Astrocyte of the spinal cord (primary cell): ENCODE measurements around the gene HTRA1.

Source experiments
- DNase-seq: peaks from one replicate; pipeline ENCODE4 v3.0.0; 2011; ENCODE audit warnings: low read depth, low spot score
- H3K4me3 ChIP-seq: 2 replicates; pipeline ENCODE4 v1.5.1; 2011; ENCODE audit warnings: low read depth, mild to moderate bottlenecking, low read length, moderate library complexity
- in situ Hi-C: cut with HindIII; loops from 2 replicates; pipeline ENCODE4 v1.10.0; 2017; ENCODE audit warnings: low sequenced_read_pairs
- TF ChIP-seq, protein P1 (sequence below): IDR thresholded peaks from 2 replicates; pipeline ENCODE4 v1.5.1; 2012; ENCODE audit warnings: low read depth, mild to moderate bottlenecking, low read length, inconsistent platforms

The HTRA1 gene

DNA sequence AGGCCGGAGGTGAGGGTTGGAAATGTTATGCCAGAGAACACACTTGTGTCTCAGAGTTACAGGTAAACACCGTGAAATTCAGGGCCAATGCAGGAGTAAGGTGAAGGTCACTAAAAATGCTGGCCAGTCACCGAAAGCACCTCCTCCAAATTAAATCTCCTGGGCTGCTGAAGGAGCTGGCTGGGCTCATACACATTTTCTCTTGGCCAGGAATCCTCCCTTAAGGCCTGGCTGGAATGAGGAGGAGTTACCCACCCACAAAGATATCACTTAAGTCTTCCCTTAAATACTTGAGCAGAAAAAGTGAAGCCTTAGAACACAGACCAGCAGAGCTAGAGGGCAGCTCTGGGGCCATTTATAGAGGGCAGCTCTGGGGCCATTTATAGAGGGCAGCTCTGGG, 46.3 kb downstream of the HTRA1 start:
- DNase-seq = no peak
- in situ Hi-C loops = no loop called here
- H3K4me3 ChIP-seq = no peak overlapping the region
- TF ChIP-seq, protein P1, sequence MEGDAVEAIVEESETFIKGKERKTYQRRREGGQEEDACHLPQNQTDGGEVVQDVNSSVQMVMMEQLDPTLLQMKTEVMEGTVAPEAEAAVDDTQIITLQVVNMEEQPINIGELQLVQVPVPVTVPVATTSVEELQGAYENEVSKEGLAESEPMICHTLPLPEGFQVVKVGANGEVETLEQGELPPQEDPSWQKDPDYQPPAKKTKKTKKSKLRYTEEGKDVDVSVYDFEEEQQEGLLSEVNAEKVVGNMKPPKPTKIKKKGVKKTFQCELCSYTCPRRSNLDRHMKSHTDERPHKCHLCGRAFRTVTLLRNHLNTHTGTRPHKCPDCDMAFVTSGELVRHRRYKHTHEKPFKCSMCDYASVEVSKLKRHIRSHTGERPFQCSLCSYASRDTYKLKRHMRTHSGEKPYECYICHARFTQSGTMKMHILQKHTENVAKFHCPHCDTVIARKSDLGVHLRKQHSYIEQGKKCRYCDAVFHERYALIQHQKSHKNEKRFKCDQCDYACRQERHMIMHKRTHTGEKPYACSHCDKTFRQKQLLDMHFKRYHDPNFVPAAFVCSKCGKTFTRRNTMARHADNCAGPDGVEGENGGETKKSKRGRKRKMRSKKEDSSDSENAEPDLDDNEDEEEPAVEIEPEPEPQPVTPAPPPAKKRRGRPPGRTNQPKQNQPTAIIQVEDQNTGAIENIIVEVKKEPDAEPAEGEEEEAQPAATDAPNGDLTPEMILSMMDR = no peak

DNA sequence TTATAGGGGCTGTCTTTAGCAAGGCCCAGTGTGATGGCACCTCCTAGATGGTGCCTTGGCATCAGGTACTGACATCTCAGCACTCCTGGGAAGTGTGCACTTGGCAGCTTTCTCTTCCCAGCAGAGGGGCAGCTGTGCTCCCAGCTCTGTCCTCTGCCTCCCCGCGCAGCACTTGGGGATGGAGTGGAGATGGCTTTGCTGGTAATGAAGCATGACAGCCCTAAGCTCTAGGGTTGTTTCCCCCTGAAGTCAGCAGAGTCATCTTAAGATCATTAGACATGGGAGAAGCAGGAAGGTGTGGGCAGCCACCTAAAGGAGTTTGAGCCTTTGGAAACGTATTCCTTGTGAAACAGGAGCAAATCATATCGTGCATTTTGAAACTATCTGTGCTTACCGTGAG, 46.7 kb downstream of the HTRA1 start:
- TF ChIP-seq, protein P1 = no peak
- in situ Hi-C loops = no loop called here
- H3K4me3 ChIP-seq = no peak overlapping the region
- DNase-seq = no peak

DNA sequence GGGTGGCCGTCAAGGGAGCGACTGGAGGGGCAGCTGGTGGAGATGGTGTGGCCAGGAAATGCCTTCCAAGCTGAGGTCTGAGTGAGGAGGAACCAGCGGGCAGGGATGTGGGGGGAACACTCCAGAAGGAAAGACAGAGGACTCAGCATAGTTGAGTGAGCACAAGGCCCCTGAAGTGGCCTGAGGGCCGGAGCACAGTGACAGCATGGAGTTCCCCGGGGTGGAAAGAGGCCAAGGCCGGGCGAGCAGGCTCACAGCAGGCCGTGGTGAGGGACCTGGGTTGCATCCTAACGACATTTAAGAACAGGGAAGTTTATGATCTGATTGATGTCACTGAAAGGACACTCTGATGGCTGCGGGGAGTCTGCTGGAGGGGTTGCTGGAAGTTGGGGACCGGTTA, 48.0 kb downstream of the HTRA1 start:
- DNase-seq = no peak
- no peak overlapping the region for H3K4me3 ChIP-seq
- TF ChIP-seq, protein P1 = no peak
- in situ Hi-C loops = no loop called here

DNA sequence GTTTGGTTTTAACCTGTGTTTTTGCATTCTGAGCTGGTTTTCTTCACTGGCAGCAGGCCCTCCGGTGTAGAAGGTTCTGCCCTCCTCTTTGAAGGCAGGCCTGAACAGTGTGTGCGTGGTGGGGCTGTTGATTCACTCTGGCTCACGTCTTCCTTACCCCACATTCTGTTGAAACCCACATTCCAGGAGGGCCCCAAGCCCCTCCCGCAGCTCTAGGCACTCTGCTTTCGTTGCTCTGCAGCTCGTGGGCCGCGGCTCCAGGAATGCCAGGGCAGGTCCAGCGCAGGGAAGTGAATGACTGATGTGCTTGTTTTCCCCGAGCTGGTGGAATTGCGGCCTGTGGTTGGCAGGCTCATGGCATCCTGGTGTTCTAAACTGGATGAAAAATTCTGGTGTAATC, 49.0 kb downstream of the HTRA1 start:
- in situ Hi-C loops = no loop called here
- TF ChIP-seq, protein P1 = no peak
- peak; percentile 59 for DNase-seq
- no peak overlapping the region for H3K4me3 ChIP-seq

DNA sequence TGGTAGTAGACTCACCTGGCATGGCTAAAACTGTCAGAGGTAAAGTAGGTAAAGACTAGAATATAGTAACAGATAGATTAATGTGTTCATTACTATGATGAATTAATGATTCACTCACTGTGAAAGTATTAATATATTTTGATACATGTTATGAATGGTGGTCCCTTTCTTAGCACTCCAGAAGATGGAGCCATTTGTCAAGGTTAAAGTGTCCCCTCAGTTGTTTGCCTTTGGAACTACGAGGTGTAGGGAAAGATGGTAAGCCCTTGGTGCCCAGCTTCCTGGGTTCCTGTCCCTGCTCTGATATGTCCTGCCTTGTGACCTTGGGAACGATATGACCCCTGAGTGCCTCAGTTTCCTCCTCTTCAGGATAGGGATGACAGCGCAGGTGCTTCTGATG, 49.4 kb downstream of the HTRA1 start:
- H3K4me3 ChIP-seq = no peak overlapping the region
- in situ Hi-C loops = no loop called here
- DNase-seq = no peak
- TF ChIP-seq, protein P1 = no peak

DNA sequence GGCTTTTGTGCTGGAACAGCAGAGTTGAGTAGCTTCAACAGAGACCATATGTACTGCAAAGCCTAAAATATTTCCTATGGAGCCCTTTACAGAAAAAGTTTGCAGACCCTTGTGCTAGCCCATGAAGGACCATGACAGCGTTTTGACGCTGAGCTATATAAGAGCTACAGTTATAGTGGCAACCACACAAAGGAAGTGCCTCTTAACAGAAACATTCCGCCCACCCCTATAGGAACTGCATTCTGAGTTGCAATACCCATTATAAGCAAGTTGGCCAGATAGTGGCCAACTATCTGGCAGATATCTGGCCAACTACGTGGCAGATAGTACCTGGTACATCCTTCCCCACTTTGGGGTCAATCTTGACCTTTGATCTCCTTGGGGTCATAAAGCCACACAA, 51.7 kb downstream of the HTRA1 start:
- TF ChIP-seq, protein P1 = no peak
- in situ Hi-C loops = no loop called here
- H3K4me3 ChIP-seq = no peak overlapping the region
- no peak for DNase-seq
